NAMALWA (cell line): ENCODE measurements around the gene PI3.
A peak's percentile ranks its signal among the peaks of the same experiment; 100 is the strongest.

Experiments used
- DNase-seq: peaks from one replicate; pipeline ENCODE4 v3.0.0-alpha.2; 2015; ENCODE audit warnings: low spot score

PI3 gene

DNA sequence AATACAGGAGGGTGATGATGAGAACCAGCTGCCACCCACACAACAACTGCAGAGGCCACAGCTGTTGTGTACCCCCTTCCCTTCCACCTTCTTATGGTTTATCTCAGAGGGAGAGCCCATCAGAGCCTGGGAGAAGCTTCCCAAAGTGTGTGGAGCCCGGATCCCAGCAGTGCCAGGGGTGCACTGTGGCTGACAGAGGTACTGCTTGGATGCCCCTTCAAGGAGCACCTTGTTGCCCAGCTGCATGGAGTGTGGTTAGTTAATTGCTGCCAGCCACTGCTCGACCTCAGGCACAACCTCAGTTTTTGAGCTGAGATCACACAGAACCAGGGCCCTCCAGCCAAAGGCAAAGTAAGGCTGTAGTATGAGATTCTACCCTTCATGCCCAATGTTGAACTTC, 13.0 kb downstream of the PI3 start:
- DNase-seq: no peak

GRCh38 chr20:45189067-45189609, 14.4 kb downstream of the PI3 start:
- DNase-seq: no peak

- no peak for DNase-seq
These were observed 15.2 kb downstream of the PI3 start for GRCh38 chr20:45189861-45190260.

- no peak for DNase-seq
These were observed 17.2 kb downstream of the PI3 start for GRCh38 chr20:45191926-45192325.

DNA sequence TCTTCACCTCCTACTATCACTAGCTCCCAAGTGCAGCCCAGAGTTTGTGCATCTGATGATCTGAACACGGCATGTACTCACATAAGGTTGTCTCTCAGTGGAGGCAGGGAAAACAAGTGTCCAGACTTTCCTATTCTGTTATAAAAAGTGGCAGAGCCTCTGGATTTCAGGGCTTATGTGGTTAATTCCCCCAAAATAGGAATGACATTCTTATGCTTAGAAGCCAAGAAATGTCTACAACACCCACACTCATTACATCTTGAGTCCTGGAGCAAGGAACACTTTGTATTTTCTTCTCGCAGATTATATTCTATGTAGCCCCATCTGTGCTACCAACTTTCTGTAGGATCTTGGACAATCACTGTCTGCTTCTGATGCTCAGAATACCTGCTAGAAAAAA, 18.6 kb downstream of the PI3 start:
- DNase-seq: no peak

GRCh38 chr20:45206725-45207124, 32.0 kb downstream of the PI3 start, which contains the start of gene SEMG1:
Gene SEMG1, plus strand, starts transcription at chr20:45207033. Its CDS starts 21 bp downstream, at chr20:45207054.
- no peak for DNase-seq

GRCh38 chr20:45209924-45210323, 35.2 kb downstream of the PI3 start:
- no peak for DNase-seq

DNA sequence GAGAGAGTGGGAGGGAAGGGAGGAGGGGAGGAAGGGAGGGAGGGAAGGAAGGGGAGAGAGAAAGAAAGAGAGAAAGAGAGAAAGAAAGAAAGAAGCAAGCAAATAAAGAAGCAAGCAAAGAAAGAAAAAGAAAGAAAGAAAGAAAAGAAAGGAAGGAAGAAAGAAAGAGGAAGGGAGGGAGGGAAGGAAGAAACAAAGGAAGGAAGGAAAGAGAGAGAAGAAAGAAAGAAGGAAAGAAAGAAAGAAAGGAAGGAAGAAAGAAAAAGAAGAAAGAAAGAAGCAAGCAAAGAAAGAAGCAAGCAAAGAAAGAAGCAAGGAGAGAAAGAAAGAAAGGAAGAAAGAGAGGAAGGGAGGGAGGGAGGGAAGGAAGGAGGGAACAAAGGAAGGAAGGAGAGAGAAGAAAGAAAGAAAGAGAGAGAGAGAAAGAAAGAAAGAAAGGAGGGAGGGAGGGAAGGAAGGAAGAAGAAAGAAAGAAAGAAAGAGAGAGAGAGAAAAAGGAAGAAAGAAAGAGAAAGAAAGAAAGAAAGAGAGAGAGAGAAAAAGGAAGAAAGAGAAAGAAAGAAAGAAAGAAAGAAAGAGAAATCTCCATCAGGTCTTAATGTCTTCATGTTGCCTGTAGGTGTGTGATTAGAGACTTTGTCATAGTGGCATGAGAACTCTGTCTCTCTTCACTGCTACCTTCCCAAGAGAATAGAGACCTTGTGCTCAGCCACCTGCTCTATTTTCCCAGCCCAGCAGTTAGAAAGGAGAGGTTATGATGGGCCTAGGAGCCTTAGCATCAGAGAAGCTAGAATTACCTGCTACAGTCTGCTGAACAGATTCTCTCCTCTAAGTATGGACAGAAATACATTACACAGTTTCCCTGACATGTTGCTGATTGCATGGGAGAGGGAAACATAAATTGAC, 37.1 kb downstream of the PI3 start:
- DNase-seq: peak; percentile 11

DNA sequence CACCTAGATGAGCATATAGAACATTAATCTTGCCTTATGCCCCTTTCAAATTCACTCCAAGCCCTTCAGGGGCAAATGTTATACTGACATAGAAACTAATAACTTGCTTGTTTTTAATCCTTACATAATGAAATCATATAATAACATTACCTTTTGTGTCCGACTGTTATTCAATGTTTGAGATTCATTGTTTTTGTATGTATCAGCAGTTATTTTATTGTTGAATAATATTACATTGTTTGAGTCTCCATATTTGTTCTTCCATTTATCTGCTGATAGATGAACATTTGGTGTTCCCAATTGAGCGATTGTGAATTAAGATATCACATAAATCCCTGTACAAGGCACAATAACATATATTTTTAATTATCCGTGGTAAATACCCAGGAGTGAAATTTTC, 38.1 kb downstream of the PI3 start:
- DNase-seq: no peak

GRCh38 chr20:45218124-45218523, 43.4 kb downstream of the PI3 start:
- no peak for DNase-seq

DNA sequence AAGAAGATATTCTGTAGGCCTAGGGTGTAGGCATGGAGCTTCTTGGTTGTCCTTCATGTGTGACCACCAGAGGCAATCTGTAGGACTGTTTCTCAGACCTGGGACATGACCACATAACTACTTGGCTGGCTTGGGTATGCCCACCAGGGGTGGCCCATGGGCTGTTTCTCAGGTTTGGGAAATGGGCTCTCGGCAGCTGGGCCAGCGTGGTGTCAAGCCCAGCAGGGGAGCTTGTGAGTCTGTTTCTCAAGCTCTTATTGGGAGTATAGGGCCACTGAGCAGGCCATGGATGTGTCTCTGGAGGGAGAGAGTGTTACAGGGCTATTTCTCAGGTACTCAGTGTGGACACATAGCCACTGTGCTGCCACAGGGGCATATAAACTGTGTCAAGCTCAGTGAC, 43.9 kb downstream of the PI3 start:
- DNase-seq: no peak

- DNase-seq: no peak
These were observed 46.4 kb downstream of the PI3 start, which contains the start of gene SEMG2 for GRCh38 chr20:45221076-45221475. Gene SEMG2, plus strand, starts transcription at chr20:45221373. Its CDS starts 17 bp downstream, at chr20:45221390.

DNA sequence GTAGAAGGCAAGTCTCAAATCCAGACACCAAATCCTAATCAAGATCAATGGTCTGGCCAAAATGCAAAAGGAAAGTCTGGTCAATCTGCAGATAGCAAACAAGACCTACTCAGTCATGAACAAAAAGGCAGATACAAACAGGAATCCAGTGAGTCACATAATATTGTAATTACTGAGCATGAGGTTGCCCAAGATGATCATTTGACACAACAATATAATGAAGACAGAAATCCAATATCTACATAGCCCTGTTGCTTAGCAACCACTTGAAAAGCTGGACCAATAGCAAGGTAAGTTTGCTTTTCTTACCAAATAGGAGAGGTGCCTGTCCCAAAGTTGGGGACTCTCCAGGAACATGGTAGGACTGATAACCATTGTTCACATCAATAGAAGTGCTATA, 48.4 kb downstream of the PI3 start:
- DNase-seq: no peak
